Measurements from ENCODE around the gene DNAI2.

Gene DNAI2

GRCh38 chr17:74343121-74343520 is 69.1 kb downstream of the DNAI2 start:
- H3K27ac ChIP-seq, result no peak overlapping the region
- TF ChIP-seq ZFX (IDR thresholded peaks at IDR 0.05) (no peak), CTCF (conservative IDR thresholded peaks at IDR 0.05) (no peak)

DNA sequence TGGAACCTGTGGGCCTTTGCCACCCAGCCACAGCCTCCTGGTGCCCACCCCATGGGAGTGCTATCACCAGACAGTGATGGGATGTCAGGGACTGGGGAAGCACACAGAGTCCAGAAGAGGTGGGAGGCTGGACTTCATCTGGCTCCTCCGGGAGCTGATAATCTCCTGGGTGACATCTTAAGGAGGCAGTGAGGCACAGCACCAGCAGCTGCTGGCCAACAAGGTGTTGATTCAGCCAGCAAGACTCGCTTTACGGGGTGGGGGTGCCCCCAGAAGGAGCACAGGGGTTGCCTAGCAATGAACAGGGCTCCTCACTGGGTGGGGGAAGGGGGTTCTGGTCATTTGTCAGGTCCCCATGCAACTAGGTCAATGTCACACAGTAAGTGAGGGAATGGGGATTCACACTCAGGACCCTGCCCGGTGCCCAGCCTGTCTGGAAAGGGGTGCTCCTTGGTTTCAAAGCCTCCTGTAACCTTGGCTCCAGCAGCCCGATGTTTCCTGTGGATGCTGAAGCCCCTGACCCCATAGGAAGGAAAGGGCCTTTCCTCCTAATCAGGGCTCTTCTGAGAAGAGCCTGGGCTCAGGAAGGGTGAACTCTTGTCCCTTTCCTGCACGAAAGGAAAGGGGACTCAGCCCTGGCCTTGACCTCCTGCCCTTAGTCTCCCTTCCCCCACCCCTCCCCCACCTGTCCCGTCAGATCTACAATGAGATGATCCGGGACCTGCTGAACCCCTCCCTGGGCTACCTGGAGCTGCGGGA is 69.7 kb downstream of the DNAI2 start:
- no peak overlapping the region for H3K27ac ChIP-seq
- TF ChIP-seq CTCF (conservative IDR thresholded peaks at IDR 0.05) (no peak), ZFX (IDR thresholded peaks at IDR 0.05) (no peak)

DNA sequence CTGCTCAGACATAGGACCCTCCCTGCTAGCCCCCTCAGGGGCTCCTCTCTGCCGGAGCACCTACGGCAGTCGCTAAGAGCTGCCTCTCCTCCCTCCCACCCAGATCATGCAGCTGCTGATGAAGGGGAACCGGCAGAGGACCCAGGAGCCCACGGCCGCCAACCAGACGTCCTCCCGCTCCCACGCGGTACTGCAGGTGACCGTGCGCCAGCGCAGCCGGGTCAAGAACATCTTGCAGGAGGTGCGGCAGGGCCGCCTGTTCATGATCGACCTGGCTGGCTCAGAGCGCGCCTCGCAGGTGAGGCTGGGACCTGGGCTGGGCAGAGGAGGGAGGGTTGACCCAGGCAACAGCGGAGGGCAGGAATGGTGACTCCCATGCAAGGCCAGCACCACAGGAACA is 70.6 kb downstream of the DNAI2 start:
- TF ChIP-seq CTCF (conservative IDR thresholded peaks at IDR 0.05) (no peak), ZFX (IDR thresholded peaks at IDR 0.05) (no peak)
- H3K27ac ChIP-seq, result no peak overlapping the region

- no peak overlapping the region for H3K27ac ChIP-seq
- TF ChIP-seq ZFX (IDR thresholded peaks at IDR 0.05), result no peak
- TF ChIP-seq CTCF (conservative IDR thresholded peaks at IDR 0.05), result no peak
Observed at GRCh38 chr17:74345433-74346241, 71.6 kb downstream of the DNAI2 start.

GRCh38 chr17:74347646-74348045 is 73.6 kb downstream of the DNAI2 start:
- no peak overlapping the region for H3K27ac ChIP-seq
- TF ChIP-seq CTCF (conservative IDR thresholded peaks at IDR 0.05) (no peak), ZFX (IDR thresholded peaks at IDR 0.05) (no peak)

- no peak overlapping the region for H3K27ac ChIP-seq
- TF ChIP-seq CTCF (conservative IDR thresholded peaks at IDR 0.05), result no peak
- no peak for TF ChIP-seq ZFX (IDR thresholded peaks at IDR 0.05)
Observed at GRCh38 chr17:74349120-74349519, 75.1 kb downstream of the DNAI2 start.

GRCh38 chr17:74350486-74350885 is 76.5 kb downstream of the DNAI2 start:
- no peak overlapping the region for H3K27ac ChIP-seq
- TF ChIP-seq CTCF (conservative IDR thresholded peaks at IDR 0.05) (no peak), ZFX (IDR thresholded peaks at IDR 0.05) (no peak)

Data from C4-2B (cell line).